Stimulated activated CD8-positive, alpha-beta memory T cell treated with anti-CD3 and anti-CD28 coated beads, Interleukin-4, amount 100 ng/mL, for 4 hours (primary cell): ENCODE data around the gene ARL8A.
"Not testable (repeated sequence)": the region's sequence is repeated elsewhere in the genome, so short reads cannot be mapped to it uniquely, and the experiment has no call there.

Experiments
- DNase-seq, 2 donors: peaks; one replicate each; pipeline ENCODE4 v3.0.0-alpha.2; 2020; ENCODE audit warnings: low read depth in 2 of 2, low spot score in 1 of 2

Gene ARL8A

DNA sequence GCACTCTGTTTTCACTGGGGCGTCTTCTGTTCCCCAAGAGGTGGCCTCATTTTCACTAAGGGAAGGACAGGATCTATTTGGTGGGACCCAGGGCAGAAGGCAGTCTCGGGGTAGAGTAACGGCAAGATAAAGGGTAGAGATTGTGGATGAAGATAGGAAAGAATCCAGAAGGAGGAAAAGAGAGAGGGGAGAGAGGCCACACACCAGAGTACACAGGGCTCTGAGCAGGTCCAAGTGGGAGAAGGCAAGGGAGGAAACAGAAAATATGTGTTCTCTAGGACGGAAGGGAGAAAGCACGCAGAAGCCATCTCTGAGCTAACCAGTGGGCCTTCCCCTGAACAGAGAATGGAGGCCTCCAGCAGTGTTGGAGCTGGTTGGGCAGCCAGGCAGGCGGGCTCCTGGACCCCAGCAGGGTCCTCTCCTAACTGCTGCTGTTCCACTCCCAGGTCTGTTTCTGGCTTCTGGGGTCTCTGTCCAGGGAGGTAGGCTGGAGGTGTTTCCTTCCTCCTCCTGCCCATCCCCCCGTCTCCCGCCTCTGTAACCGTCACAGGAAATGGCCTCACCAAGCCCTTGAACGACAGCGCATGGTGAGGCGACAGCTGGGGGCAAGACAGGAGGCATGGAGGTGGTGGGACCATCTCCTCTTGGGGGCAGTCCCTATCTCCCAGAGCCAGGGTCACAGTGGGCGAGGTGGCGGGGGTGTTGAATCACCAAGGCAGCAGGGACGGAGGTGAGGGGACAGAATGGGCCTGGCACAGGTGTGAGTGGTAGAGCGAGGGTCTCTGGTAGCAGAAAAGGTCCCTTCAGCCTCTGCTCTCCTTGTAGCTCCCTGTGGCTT is 15.2 kb upstream of the ARL8A start:
- DNase-seq: peak; percentile 38 to 44

DNA sequence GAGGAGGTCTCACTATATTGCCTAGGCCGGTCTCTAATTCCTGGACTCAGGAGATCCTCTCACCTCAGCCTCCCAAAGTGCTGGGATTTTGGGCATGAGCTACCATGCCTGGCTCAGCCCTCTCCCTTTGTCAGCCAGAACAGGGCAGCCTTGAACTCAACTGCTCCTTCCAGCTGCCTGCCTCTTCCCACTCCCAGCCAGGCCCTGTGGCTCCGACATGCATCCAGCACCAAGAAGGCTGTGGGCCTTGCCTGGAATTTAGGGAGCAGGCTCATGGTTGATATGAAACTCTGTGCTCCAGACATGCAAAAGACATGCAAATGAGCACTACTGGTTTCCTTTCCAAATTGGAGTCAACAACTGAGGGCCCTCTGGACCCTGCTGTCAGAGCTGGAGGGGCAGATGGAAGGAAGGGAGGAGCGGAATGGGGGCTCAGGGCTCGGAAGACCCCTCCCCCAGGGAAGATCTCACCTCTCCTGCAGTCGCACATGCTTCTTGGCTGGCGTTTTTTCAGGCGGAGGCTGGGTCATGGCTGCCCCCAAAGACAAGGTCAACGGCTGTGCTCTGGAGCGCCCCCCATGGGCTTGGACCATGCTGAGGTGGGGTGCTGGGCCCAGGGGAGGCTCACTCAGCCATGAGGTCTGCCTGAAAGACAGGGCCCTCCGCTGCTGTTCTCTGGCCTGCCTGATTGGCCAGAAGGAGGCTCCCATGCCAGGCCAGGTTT is 14.4 kb upstream of the ARL8A start:
- DNase-seq: no peak

DNA sequence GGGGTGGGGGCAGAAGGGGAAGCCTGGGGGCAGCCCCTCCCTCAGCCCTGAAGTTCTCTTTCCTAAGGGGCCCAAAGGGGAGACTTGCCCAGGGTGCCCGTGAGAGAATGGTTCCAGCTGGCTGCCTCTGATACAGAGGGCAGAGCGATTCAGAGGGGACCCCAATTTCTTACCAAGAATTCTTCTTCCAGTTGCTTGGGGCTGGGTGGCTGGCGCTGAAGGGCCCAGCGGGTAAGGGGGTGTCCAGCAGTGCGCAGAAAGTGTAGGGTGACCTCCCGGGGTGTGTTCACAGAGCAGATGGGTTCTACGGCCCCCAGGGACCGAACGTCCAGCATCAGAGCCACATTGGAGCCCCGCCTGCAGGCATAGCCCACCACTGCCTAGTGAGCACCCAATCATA is 13.4 kb upstream of the ARL8A start:
- DNase-seq: no peak

DNA sequence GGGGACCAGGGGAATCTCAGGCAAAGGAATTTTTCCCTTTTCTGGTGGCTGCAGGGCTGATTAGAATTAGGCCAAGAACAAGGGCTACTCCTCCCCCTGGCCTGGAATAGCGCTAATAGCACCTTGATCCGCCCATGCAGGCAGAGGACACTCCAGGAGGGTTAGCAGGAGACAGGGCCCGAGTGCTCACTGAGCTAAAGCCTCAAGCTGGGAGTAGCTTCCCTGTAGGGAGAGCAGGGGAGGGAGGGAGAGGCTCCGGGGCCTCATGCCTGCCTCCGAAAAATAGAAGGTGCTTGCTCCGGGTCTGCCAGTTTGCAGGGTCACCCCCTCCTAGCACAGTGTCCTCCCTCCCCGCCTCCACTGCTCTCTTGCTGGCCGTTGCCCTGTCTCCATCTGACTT is 12.1 kb upstream of the ARL8A start:
- DNase-seq: no peak

DNA sequence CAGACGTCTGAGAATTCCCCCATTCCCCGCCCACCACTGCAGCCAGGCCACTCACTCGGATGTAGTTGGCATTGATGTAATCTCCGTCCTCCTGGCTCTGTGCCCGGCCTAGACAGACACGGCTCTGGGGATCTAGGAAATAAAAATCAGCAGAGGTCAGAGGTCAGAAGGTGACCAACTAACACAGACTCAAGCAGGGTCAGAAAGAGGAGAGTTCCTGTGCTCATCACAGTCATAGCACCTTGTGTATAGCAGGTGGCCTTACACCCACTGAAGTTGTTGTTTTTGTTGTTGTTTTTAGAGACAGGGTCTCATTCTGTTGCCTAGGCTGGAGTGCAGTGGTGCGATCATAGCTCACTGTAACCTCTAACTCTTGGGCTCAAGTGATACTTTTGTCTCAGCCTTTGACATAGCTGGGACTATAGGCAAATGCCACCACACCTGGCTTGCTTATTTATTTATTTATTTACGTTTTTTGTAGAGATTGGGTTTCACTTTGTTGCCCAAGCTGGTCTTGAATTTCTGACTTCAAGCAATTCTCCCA is 11.0 kb upstream of the ARL8A start:
- DNase-seq: no peak

DNA sequence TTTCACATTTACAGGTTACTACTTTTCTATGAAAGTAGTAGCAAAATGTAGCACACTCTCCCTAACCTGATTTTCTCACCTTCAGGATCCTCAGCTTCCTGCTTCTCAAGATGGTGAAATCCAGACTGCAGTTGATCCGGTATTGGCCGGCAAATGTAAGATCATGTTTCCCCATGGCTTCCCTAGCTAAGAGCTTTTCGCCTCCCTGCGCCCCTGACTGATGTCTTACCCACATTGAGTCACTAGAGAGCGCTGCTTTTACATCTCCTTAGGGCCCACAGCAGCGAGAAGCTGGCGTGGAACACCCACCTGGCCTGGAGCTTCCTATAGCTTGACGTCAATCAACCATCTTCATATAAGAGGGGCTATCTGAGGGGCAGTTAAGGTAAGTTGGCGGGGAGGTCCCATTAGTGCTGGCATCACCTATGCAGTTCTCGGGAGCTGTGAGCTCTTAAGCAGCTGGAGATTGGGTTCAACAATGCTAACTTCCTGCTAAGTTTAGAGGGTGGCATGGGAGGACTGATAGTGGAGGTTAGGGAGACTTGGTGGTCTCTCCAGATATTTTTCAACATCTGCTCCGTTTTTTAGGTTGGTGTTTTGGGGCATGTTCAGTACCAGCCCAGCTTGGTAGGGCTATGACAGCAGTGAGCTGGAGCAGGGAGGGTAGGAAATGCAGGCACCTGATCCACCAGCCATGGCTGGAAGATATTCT is 10.4 kb upstream of the ARL8A start:
- DNase-seq: no peak

DNA sequence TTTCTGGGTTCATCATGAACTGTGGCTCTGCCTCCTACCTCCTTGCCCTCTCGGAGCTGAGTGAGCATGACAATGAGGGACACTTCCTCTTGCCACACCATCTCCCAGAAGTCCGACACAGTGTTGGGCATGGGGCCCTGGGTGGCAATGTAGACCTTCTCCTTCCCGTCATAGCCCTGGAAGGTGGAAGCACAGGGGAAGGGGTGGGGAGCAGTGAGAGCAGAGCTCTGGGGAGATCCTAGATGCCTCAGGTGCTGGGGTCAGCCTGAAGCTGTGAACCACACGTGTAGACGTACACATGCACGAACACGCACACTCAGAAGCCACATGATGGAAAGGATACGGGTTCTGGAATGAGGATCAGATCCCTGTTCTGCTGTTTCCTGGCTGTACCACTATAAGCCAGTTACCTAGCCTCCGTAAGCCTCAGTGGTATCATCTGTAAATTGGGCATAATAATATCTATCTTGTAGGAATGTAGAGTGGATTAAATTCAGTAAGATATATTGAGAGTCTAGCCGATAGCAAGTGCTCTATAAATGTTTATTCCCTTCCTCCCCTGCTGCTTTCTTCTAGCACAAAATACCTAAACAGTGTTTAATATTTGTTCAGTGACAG is 9.7 kb upstream of the ARL8A start:
- DNase-seq: no peak

DNA sequence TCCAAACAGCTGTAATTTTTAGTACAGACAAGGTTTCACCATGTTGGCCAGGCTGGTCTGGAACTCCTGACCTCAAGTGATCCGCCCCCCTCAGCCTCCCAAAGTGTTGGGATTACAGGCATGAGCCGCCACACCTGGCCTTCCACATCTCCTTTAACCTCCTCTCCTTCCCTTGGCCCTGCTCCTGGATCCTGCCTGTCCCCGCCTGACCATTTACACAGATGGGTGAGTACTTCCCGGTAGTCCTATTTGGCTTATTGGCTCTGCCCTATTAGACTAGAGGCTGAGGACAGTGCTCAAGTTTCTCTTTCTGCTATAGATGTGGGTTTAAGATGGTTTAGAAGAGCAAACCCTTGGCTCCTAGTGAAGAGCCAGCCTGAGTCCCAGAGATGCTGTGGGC is 8.7 kb upstream of the ARL8A start:
- DNase-seq: no peak

DNA sequence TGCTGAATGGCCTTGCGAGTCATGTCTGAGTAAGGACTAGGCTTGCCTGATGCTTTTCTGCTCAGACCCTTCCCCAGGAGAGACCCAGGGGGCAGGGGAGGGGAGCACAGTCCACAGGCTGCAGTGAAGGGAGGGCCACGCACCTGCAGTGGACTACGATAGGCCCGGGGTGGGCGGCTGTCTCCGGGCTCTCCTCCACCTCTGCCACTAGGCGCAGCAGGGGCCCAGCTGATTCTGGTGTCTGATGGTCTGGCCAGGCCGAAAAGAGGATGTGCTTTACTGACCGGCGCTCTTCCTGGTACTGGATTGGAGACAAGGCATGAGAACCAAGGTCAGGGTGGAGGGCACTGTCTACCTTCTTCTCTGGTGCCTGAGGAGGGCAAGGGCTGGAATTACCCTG is 7.9 kb upstream of the ARL8A start:
- DNase-seq: no peak

DNA sequence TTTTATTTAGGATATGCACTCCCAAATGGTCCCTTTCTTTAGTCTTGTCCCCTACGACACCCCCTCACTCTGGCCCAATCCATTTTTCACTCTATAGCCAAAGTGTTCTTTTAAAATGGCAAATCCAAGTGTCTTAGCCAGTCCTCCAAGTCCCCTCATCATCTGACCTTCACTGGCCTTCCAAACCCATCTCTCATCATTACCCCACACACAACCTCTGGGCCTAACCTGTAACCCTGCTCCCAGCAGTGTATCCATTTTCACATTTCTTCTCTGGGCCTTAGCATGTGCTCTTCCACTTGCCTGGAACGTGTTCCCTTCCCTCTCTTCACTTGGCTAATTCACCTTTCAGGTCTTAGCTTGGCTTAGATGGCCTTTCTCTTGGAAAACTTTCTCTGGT is 6.5 kb upstream of the ARL8A start:
- DNase-seq: no peak

DNA sequence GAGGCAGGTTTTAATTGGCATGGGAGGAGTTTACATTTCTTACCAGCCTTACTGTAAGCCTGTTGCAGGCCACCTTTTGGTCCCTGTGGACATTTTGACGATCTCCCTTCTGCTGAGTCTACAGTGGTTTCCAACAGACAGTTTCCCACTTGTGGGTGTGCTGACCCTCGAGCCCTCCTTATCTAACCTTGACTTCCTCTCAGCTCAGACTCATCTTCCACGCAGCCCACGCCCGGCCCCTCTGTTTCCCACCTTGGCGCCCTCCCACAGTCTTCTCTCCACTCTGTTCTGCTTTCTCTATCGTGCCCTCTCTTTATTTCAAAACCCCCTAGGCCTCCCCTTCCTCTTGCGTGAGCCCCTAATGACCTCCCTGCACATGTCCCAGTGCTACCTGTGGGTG is 6.1 kb upstream of the ARL8A start:
- no peak for DNase-seq

DNA sequence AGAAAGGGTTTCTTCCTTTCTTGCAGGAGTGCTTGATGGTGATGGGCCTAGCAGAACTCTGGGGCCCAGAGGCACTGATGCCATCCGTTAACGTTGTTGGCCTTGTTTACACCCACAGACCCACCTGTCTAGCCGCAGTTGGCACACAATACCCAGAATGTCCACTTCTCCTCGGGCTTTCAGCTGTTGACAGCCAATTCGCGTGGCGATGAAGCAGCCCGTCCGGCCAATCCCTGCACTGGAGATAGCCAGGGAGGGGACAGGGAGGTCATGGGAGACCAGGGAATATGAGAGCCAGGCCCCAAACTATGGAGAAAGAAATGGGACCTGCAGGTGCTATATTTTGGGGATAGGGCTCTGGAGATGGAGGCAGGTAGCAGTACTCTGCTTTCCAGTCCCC is 5.7 kb upstream of the ARL8A start:
- DNase-seq: no peak

DNA sequence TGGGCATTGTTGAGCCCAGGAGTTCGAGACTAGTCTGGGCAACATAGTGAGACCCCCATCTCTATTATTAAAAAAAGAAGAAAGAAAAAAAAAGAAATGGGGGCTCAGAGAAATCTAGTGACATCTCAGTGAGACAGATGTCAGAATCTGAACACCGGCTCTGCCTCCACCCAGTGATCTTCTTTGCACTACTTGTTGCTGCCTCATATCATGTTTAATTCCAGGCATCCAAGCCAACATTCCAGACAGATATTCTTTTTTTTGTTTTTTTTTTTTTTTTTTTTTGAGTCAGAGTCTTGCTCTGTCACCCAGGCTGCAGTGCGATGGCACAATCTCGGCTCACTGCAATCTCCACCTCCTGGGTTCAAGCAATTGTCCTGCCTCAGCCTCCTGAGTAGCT is 5.0 kb upstream of the ARL8A start:
- no peak for DNase-seq

DNA sequence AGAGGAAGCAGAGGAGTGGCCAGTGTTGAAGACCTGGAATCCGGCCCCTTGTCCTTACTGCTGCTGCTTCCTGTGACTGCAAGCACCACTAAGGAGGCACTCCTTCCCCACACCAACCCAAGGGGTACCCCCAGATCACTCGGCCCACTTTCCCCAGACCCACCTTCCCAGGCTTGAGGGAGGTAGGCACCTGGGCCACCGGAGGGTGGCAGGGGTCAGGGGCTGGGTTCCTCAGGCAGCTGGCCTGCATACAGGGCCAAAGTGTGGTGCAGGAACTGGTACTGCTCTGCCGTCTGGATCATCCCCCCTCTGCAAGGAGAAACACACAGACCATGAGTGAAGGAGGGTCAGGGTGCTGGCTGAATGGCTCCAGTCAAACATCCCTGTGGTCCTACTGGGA is 3.9 kb upstream of the ARL8A start:
- DNase-seq: no peak

DNA sequence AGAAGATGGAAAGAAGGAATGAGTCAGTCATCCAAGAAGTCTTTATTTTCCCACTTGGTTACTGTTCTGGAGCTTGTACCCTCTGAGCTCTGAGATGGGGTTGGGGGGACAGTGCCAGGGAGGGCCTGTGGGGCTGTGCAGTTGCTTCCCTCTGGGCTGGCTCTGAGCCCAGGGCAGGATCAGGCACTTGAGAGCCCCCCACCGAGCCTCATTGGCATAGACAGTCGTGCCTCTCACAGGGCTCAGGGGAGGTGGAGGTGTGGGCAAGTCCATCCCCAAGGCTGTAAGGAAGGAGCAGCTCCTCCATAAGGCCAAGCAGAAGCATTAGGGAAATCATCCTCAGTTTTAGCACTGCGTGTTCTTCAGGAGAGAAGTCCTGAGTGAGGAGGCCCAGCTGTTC is 2.5 kb upstream of the ARL8A start:
- DNase-seq: no peak

DNA sequence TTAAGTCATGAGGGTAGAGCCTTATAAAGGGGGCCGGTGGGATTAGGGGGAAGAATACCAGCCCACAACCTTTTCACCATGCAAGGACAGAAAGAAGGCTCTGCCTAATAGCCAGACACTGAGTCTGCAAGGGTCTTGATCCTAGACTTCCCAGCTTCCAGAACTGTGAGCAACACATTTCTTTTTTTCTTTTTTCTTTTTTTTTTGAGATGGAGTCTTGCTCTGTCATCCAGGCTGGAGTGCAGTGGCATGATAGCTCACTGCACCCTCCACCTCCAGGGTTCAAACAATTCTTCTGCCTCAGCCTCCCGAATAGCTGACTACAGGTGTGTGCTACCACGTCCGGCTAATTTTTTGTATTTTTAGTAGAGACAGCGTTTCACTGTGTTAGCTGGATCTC is 1.7 kb upstream of the ARL8A start:
- no peak for DNase-seq

DNA sequence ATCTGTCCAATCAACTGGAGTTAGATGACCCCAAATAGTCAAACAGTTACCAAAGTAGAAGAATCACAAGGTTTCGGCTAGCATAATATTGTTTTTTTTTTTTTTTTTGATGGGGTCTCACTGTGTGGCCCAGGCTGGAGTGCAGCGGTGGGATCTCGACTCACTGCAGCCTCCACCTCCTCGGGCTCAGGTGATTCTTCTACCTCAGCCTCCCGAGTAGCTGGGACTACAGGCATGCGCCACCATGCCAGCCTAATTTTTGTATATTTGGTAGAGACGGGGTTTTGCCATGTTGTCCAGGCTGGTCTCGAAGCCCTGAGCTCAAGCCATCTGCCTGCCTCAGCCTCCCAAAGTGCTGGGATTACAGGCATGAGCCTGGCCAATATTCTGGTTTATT is 1.2 kb upstream of the ARL8A start:
- DNase-seq: not testable (repeated sequence)

DNA sequence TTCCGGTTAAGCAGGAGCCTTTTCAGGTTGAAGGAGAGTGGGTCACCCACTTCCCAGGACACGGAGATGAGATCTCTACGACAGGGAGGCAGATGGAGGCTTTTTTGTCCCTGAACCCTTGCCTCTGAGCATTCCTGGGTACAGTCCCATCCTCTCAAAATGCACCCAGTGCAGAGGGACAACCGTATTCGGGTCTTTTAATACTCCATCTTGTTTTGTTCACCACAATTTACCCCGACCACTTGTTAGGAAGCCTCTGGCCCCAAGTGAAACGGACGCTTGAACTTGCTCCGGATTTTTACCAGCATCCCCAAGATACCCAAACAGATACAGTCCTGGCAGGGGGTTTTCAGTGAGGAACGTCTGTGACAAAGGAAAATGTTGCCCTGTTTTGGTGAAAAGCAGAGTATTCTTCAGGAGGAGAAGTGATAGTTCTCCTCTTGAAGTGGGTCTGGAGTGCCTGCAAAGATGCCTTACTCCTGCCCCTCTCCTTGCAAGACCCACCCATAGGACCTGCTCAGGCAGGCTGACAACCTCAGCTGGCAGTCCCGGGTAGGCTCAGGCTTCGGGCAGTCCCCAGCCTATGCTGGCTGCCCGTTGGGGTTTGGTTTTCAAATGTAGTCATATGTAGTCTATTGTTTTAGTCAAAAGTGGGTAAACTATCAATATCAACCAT is 669 bp upstream of the ARL8A start:
- no peak for DNase-seq

DNA sequence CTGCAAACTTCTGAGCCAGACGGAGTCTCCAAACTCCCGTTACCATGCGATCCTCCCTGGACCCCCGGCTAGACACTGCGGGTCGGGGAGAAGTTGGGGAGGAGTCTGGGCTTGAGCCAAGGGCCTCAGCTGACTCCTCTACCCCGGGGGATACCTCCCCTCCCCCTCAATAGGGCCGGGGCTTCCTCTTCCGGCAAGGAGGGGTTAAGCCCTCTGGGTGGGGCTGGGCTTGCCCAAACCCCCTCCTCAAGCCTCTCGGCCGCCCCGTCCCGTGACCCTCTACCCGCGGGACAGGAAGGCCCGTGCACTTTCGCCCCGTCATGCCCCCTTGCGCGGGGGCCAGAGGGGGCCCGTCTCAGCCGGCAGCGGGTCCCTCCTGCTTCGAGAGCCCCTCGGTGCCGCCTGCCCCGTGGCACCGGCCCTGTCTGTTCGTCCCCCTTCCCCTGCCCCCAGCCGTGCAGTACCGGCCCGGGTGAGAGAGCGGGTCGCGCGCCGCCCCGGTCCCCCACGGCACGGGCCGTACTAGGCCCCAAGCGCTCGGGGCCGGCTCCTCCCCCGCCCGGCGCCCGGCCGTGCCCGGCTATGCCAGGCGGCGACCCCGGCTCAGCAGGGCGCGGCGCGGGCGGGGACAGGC is 652 bp downstream of the ARL8A start:
- DNase-seq: no peak

DNA sequence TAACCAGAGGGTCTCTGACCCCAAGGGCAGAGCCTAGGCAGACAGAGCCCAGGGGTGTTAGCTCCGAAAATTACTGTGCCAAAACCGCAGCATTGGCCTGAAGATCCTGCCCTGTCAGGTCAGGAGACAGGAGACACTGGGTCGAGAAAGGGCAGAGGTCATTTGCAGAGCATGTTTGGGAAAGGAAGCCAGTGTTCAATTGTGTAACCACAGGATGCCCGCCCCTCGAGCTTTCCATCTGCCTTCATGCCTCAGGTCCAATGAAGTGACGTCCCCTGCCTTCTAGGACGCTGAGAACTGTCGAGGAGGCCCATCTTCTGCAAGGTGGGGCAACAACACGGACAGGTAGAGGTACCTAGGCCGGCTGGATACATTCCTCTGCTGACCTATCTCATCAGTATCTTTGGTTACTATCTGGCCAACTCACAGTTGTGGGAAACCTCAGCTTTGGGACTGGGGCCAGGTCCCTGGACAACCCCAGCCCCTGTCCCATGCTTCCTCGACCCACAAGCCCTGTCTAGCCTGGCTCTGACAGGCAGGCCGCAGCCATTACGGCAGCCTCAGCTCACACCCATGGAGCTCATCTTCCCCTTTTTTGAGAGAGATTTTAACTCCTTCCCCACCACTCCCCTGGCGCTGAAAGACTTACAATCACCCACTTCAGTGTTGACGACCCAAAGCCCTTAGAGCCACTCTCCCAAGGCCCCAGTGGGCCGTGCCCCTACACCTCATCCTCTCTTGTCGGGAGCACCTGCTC is 1.3 kb downstream of the ARL8A start:
- no peak for DNase-seq
